Breast epithelium (tissue), 4 donors: ENCODE measurements around the gene KSR2. TPM values are rescaled to one million over a fixed set of nuclear protein-coding genes. Genes with fewer than 3 reads are reported as not detected.

Experiments used
- DNase-seq, 2 donors: peaks; one replicate each; pipeline ENCODE4 v3.0.0-alpha.2; 2019; ENCODE audit warnings: low spot score in 2 of 2
- H3K27ac ChIP-seq, 2 donors: fragments of 200-600 bp; sonication (generic) in 1 of 2; one replicate each; pipeline ENCODE4 v1.5.1; 2016 to 2019; ENCODE audit warnings: mild to moderate bottlenecking in 1 of 2
- H3K27me3 ChIP-seq, 2 donors: fragments of 200-600 bp; sonication (generic) in 1 of 2; one replicate each; pipeline versions ENCODE4 v1.5.1 to v1.6.0; 2017 to 2019; ENCODE audit warnings: control low read depth in 1 of 2, mild to moderate bottlenecking in 1 of 2
- H3K36me3 ChIP-seq: fragments of 200-600 bp; one replicate; pipeline ENCODE4 v1.5.1; 2019
- H3K4me1 ChIP-seq, 2 donors: fragments of 200-600 bp; sonication (generic); one replicate each; pipeline ENCODE4 v1.5.1; 2016 to 2019; ENCODE audit warnings: control low read depth in 1 of 2
- H3K4me3 ChIP-seq, 3 donors: fragments of 200-600 bp; sonication (generic); 1 replicate in 2 of 3; 2 replicates in 1 of 3; pipeline ENCODE4 v1.5.1; 2016 to 2019; ENCODE audit warnings: mild to moderate bottlenecking in 3 of 3, moderate library complexity in 2 of 3
- H3K9me3 ChIP-seq, 2 donors: fragments of 200-600 bp; sonication (generic) in 1 of 2; one replicate each; pipeline ENCODE4 v1.5.1; 2016 to 2019; ENCODE audit warnings: control low read depth in 1 of 2
- POLR2A ChIP-seq: fragments of 450-650 bp; IDR thresholded peaks from one replicate; pipeline ENCODE4 v1.6.1; 2016; ENCODE audit warnings: antibody characterized with exemption, mild to moderate bottlenecking, moderate library complexity
- POLR2AphosphoS5 ChIP-seq, 3 donors: sonication (generic); formaldehyde crosslinking; IDR thresholded peaks; one replicate each; pipeline ENCODE4 v1.6.1; 2017; ENCODE audit warnings: antibody characterized with exemption in 3 of 3
- intact Hi-C: fragments of 100-400 bp; cut with DNase I; formaldehyde crosslinking; loops from one replicate; pipeline ENCODE4 v1.15.1; 2023; ENCODE audit warnings: low total_unique reads
- total RNA-seq, 3 donors: library from RNA; depleted of rRNA; stranded (reverse); fragments of >200 nt; gene quantifications; one replicate each; pipeline ENCODE4 v1.1.0, GENCODE V29; 2016
- TF ChIP-seq, protein P1 (sequence below), 3 donors: fragments of 450-650 bp; IDR thresholded peaks; one replicate each; pipeline ENCODE4 v1.5.1; 2016 to 2017; ENCODE audit warnings: antibody characterized with exemption in 3 of 3, mild to moderate bottlenecking in 3 of 3, moderate library complexity in 3 of 3

KSR2 gene
- total RNA-seq, 3 donors from 2014 or later: under 0.01 to 1.9 (median 0.33) TPM

- Histone ChIP-seq H3K27ac (no peak overlapping the region), H3K4me1 (no peaks in the 10 kb centered on the region), H3K4me3 (no peak overlapping the region), H3K9me3 (no peaks in the 10 kb centered on the region), H3K27me3 (no peaks in the 10 kb centered on the region), H3K36me3 (no peaks in the 10 kb centered on the region)
- intact Hi-C loops: no loop called here
- TF ChIP-seq POLR2AphosphoS5 (IDR thresholded peaks at IDR 0.05) (no peak), POLR2A (no peak)
- TF ChIP-seq, protein P1, sequence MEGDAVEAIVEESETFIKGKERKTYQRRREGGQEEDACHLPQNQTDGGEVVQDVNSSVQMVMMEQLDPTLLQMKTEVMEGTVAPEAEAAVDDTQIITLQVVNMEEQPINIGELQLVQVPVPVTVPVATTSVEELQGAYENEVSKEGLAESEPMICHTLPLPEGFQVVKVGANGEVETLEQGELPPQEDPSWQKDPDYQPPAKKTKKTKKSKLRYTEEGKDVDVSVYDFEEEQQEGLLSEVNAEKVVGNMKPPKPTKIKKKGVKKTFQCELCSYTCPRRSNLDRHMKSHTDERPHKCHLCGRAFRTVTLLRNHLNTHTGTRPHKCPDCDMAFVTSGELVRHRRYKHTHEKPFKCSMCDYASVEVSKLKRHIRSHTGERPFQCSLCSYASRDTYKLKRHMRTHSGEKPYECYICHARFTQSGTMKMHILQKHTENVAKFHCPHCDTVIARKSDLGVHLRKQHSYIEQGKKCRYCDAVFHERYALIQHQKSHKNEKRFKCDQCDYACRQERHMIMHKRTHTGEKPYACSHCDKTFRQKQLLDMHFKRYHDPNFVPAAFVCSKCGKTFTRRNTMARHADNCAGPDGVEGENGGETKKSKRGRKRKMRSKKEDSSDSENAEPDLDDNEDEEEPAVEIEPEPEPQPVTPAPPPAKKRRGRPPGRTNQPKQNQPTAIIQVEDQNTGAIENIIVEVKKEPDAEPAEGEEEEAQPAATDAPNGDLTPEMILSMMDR (IDR thresholded peaks at IDR 0.05): no peak
- no peak for DNase-seq
These were observed 178.6 kb downstream of the KSR2 start for GRCh38 chr12:117790198-117790597.

DNA sequence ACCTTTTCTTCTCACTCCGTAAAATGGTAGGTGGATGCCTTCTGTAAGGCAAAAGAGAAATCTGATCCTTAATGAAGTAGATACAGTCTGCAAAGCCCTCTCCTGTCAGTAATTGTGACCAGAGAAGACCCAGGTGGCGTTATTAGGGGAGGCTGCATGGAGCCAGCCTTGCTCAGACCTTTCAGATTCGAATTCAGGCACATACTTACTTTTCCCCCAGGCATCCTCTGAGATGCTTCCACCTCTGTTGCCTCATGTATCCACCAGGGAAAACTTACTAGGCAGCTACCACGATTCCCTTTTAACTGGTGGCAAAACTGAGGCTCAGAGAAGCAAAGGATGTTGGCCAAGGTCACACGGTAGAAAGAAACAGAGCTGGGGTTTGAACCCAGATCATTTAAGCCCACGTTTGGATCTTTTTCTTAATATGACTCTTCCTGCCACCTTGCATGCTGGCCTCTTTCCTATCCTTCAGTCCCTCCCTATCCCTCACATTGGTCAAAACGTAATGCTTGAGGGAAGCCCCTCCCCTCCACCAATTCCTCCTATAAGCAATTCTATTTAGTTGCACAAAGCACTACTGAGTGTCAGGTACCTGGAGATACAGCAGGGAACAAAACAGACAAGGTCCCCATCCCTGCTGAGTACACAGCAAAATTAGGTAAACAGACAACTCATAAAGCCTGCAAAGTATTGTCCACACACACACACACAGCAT is 179.4 kb downstream of the KSR2 start:
- no peak for TF ChIP-seq POLR2A
- no peak for TF ChIP-seq POLR2AphosphoS5 (IDR thresholded peaks at IDR 0.05)
- TF ChIP-seq, protein P1 (IDR thresholded peaks at IDR 0.05): no peak
- no peaks in the 10 kb centered on the region for H3K4me1 ChIP-seq
- H3K9me3 ChIP-seq: no peaks in the 10 kb centered on the region
- intact Hi-C loops: no loop called here
- H3K4me3 ChIP-seq: no peak overlapping the region
- no peaks in the 10 kb centered on the region for H3K36me3 ChIP-seq
- no peak overlapping the region for H3K27ac ChIP-seq
- no peaks in the 10 kb centered on the region for H3K27me3 ChIP-seq
- DNase-seq: no peak

GRCh38 chr12:117778656-117779055 is 190.1 kb downstream of the KSR2 start:
- intact Hi-C loops: no loop called here

DNA sequence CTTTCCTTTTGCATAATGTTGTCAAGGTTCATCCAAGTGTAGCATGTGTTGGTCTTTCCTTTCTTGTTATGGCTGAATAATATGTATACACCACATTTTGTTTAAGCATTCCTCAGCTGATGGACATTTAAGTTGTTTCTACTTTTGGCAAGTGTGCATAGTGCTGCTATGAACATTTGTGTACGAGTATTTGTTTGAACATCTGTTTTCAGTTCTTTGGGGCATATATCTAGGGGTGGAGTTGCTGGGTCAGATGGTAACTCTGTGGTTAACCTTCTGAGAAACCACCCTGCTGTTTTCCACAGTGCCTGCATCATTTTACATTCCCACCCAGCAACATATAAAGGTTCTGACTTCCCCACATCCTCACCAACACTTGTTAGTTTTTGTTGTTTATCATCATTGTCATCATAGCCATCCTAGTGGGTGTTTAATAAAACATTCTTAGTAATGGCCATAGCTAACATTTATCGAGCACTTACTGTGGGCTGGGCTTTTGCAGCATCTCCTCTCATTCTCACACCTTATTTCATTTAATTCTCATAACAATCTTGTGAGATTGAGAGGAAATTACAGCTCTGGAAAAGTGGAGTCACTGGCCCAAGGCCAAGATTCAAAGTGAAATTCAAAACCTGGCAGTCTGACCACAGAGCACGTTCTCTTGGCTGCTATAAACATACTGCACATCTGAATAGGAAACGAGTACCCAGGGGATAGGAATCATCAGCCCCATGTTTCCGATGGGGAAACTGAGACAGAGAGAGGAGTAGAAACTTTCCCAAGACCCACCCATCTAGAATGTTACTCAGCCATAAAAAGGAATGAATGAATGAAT is 193.6 kb downstream of the KSR2 start:
- no peaks in the 10 kb centered on the region for H3K27me3 ChIP-seq
- intact Hi-C loops: no loop called here
- H3K27ac ChIP-seq: no peak overlapping the region
- H3K36me3 ChIP-seq: no peaks in the 10 kb centered on the region
- H3K4me1 ChIP-seq: no peaks in the 10 kb centered on the region
- TF ChIP-seq POLR2A (no peak), POLR2AphosphoS5 (IDR thresholded peaks at IDR 0.05) (no peak)
- TF ChIP-seq, protein P1 (IDR thresholded peaks at IDR 0.05): no peak
- no peak for DNase-seq
- H3K9me3 ChIP-seq: no peaks in the 10 kb centered on the region
- no peak overlapping the region for H3K4me3 ChIP-seq

More at GRCh38 chr12:117778656-117779055, 190.1 kb downstream of the KSR2 start:
- Histone ChIP-seq H3K36me3 (no peaks in the 10 kb centered on the region), H3K27me3 (no peaks in the 10 kb centered on the region), H3K27ac (no peak overlapping the region), H3K4me1 (no peaks in the 10 kb centered on the region), H3K4me3 (no peak overlapping the region), H3K9me3 (no peaks in the 10 kb centered on the region)
- DNase-seq: no peak
- no peak for TF ChIP-seq POLR2A
- TF ChIP-seq, protein P1 (IDR thresholded peaks at IDR 0.05): no peak

GRCh38 chr12:117768860-117769259 is 199.9 kb downstream of the KSR2 start:
- no peak overlapping the region for H3K27ac ChIP-seq
- no peaks in the 10 kb centered on the region for H3K27me3 ChIP-seq
- no peaks in the 10 kb centered on the region for H3K4me1 ChIP-seq
- TF ChIP-seq, protein P1 (IDR thresholded peaks at IDR 0.05): no peak
- TF ChIP-seq POLR2AphosphoS5 (IDR thresholded peaks at IDR 0.05) (no peak), POLR2A (no peak)
- H3K9me3 ChIP-seq: peaks cover 0 to 14% of the 10 kb centered on the region in 2 donors
- no peak for DNase-seq
- intact Hi-C loops: no loop called here
- no peak overlapping the region for H3K4me3 ChIP-seq
- H3K36me3 ChIP-seq: no peaks in the 10 kb centered on the region
